Activated CD8-positive, alpha-beta memory T cell treated with anti-CD3 and anti-CD28 coated beads, Interleukin-2, amount 50 U/mL, for 48 hours (primary cell): ENCODE results near the gene TEAD3.

Experiments
- DNase-seq: peaks from one replicate; pipeline ENCODE4 v3.0.0-alpha.2; 2020

TEAD3 gene

GRCh38 chr6:35512006-35512405 lies 15.1 kb upstream of the TEAD3 start:
- DNase-seq, result no peak

GRCh38 chr6:35511562-35511941 lies 14.7 kb upstream of the TEAD3 start:
- DNase-seq, result no peak

- DNase-seq, result no peak
These were observed 14.2 kb upstream of the TEAD3 start for GRCh38 chr6:35510916-35511561.

- DNase-seq, result no peak
These were observed 11.7 kb upstream of the TEAD3 start for GRCh38 chr6:35508542-35508941.

GRCh38 chr6:35508027-35508426 lies 11.1 kb upstream of the TEAD3 start:
- no peak for DNase-seq

- no peak for DNase-seq
These were observed 10.3 kb upstream of the TEAD3 start for GRCh38 chr6:35507221-35507620.

- DNase-seq, result no peak
These were observed 9.7 kb upstream of the TEAD3 start for GRCh38 chr6:35506536-35506935.

- no peak for DNase-seq
These were observed 9.1 kb upstream of the TEAD3 start for GRCh38 chr6:35505999-35506412.

- no peak for DNase-seq
These were observed 6.7 kb upstream of the TEAD3 start for GRCh38 chr6:35503534-35503933.

GRCh38 chr6:35501784-35502183 lies 4.9 kb upstream of the TEAD3 start:
- no peak for DNase-seq

- DNase-seq, result no peak
These were observed 3.9 kb upstream of the TEAD3 start for GRCh38 chr6:35500782-35501181.

- no peak for DNase-seq
These were observed 2.5 kb upstream of the TEAD3 start for GRCh38 chr6:35499372-35499771.

- DNase-seq, result no peak
These were observed 1.7 kb upstream of the TEAD3 start for GRCh38 chr6:35498422-35499067.

GRCh38 chr6:35497571-35498421 lies 917 bp upstream of the TEAD3 start:
- peak; percentile 73 for DNase-seq

GRCh38 chr6:35496036-35496840 lies 641 bp downstream of the TEAD3 start:
- peak; percentile 62 for DNase-seq

GRCh38 chr6:35495258-35496035 lies 1.4 kb downstream of the TEAD3 start:
- DNase-seq, result no peak

GRCh38 chr6:35494161-35494563 lies 2.7 kb downstream of the TEAD3 start:
- no peak for DNase-seq

GRCh38 chr6:35493307-35493983 lies 3.4 kb downstream of the TEAD3 start:
- DNase-seq, result no peak

- no peak for DNase-seq
These were observed 4.0 kb downstream of the TEAD3 start for GRCh38 chr6:35492974-35493284.

- no peak for DNase-seq
These were observed 4.5 kb downstream of the TEAD3 start for GRCh38 chr6:35492258-35492973.
